Measurements from ENCODE around the gene CCNE1. TPM values are rescaled to one million over a fixed set of nuclear protein-coding genes. Genes with fewer than 3 reads are reported as not detected.

Gene CCNE1
- total and polyA plus RNA-seq, 2 donors from 2014 or later, result 1.3 to 1.4 TPM

GRCh38 chr19:29783627-29784190 is 28.1 kb upstream of the CCNE1 start:
- no peaks in the 10 kb centered on the region for H3K27me3 ChIP-seq (ENCODE audit: control insufficient read depth, insufficient read depth, low read length)
- no peak for FAIRE-seq

GRCh38 chr19:29784598-29785223 is 27.1 kb upstream of the CCNE1 start:
- H3K9ac ChIP-seq (ENCODE audit: low read length in 3 of 3), result no peak overlapping the region
- no peak for FAIRE-seq
- H3K36me3 ChIP-seq (ENCODE audit: control insufficient read depth in 2 of 3, insufficient read depth in 3 of 3, low read length in 3 of 3), result no peaks in the 10 kb centered on the region
- TF ChIP-seq CTCF (IDR thresholded peaks at IDR 0.05; ENCODE audit: borderline replicate concordance, extremely low read depth, insufficient read depth), result no peak
- H3K4me1 ChIP-seq (ENCODE audit: control insufficient read depth in 2 of 3, insufficient read depth in 2 of 3, low read depth in 1 of 3, low read length in 3 of 3), result no peaks in the 10 kb centered on the region
- no peak overlapping the region for H3K27ac ChIP-seq (ENCODE audit: low read depth in 2 of 2, low read length in 2 of 2)
- intact Hi-C loops (cut with DNase I), result no loop called here
- H3K4me3 ChIP-seq (ENCODE audit: low read length in 3 of 3), result no peak overlapping the region
- H3K9me3 ChIP-seq (ENCODE audit: control insufficient read depth in 2 of 3, insufficient read depth in 1 of 3, low read length in 3 of 3), result no peaks in the 10 kb centered on the region
- DNase-seq, result no peak
- H3K27me3 ChIP-seq (ENCODE audit: control insufficient read depth, insufficient read depth, low read length), result no peaks in the 10 kb centered on the region

More at GRCh38 chr19:29783627-29784190, 28.1 kb upstream of the CCNE1 start:
- Histone ChIP-seq H3K4me3 (ENCODE audit: low read length in 3 of 3) (no peak overlapping the region), H3K4me1 (ENCODE audit: control insufficient read depth in 2 of 3, insufficient read depth in 2 of 3, low read depth in 1 of 3, low read length in 3 of 3) (no peaks in the 10 kb centered on the region), H3K9ac (ENCODE audit: low read length in 3 of 3) (no peak overlapping the region), H3K9me3 (ENCODE audit: control insufficient read depth in 2 of 3, insufficient read depth in 1 of 3, low read length in 3 of 3) (no peaks in the 10 kb centered on the region), H3K36me3 (ENCODE audit: control insufficient read depth in 2 of 3, insufficient read depth in 3 of 3, low read length in 3 of 3) (no peaks in the 10 kb centered on the region), H3K27ac (ENCODE audit: low read depth in 2 of 2, low read length in 2 of 2) (no peak overlapping the region)
- intact Hi-C loops (cut with DNase I), result no loop called here
- no peak for TF ChIP-seq CTCF (IDR thresholded peaks at IDR 0.05; ENCODE audit: borderline replicate concordance, extremely low read depth, insufficient read depth)
- no peak for DNase-seq

GRCh38 chr19:29785360-29785759 is 26.4 kb upstream of the CCNE1 start:
- no peak for TF ChIP-seq CTCF (IDR thresholded peaks at IDR 0.05; ENCODE audit: borderline replicate concordance, extremely low read depth, insufficient read depth)
- H3K27me3 ChIP-seq (ENCODE audit: control insufficient read depth, insufficient read depth, low read length), result no peaks in the 10 kb centered on the region
- no peak for DNase-seq
- H3K27ac ChIP-seq (ENCODE audit: low read depth in 2 of 2, low read length in 2 of 2), result no peak overlapping the region
- FAIRE-seq, result no peak
- intact Hi-C loops (cut with DNase I), result no loop called here
- H3K9ac ChIP-seq (ENCODE audit: low read length in 3 of 3), result no peak overlapping the region
- H3K9me3 ChIP-seq (ENCODE audit: control insufficient read depth in 2 of 3, insufficient read depth in 1 of 3, low read length in 3 of 3), result no peaks in the 10 kb centered on the region
- no peaks in the 10 kb centered on the region for H3K36me3 ChIP-seq (ENCODE audit: control insufficient read depth in 2 of 3, insufficient read depth in 3 of 3, low read length in 3 of 3)
- no peaks in the 10 kb centered on the region for H3K4me1 ChIP-seq (ENCODE audit: control insufficient read depth in 2 of 3, insufficient read depth in 2 of 3, low read depth in 1 of 3, low read length in 3 of 3)
- no peak overlapping the region for H3K4me3 ChIP-seq (ENCODE audit: low read length in 3 of 3)
